HCT116 (cell line): ENCODE measurements around the gene ZSCAN9. TPM values are rescaled to one million over a fixed set of nuclear protein-coding genes. Genes with fewer than 3 reads are reported as not detected.

Source experiments
- ATAC-seq: fragments of 200-7000 bp; cut with Tn5 transposase; 2 replicates; pipeline ENCODE4 v1.9.1; 2020; ENCODE audit warnings: mild to moderate bottlenecking, moderate library complexity
- BruUV-seq: library from RNA; stranded (reverse); fragments of 400-500 nt; replicated peaks from 2 replicates; lab custom pipeline; 2021; lab: Mats Ljungman, UMichigan
- CTCF ChIA-PET: fragments of 300-600 bp; sonication (Branson Sonifier 250); formaldehyde crosslinking; loops from one replicate; lab custom pipeline; 2021; ENCODE audit warnings: antibody characterized with exemption; lab: Charles Lee
- POLR2A ChIA-PET: fragments of 300-600, 350-600 bp; sonication (Branson Sonifier 250); formaldehyde crosslinking; loops from one replicate; lab custom pipeline; 2021; ENCODE audit warnings: antibody characterized with exemption; lab: Charles Lee
- RAD21 ChIA-PET, 2 experiments: fragments of 300-600 bp; sonication (Branson Sonifier 250); formaldehyde crosslinking; loops; one replicate each; lab custom pipeline; 2023; ENCODE audit warnings: low total read pairs in 2 of 2; ENCODE audit not compliant: uncharacterized antibody in 2 of 2, unreplicated experiment in 2 of 2, low non-redundant PET in 1 of 2; lab: Charles Lee
- DNase-seq: peaks from one replicate; pipeline ENCODE4 v3.0.0-alpha.2; 2010; ENCODE audit warnings: low read depth, low spot score
- H2AFZ ChIP-seq: fragments of 200-600 bp; shearing (Covaris generic), sonication (generic); 2 replicates; pipeline ENCODE4 v1.6.1; 2017; ENCODE audit warnings: low read depth, mixed run types, mixed read lengths, antibody characterized with exemption, low read length; ENCODE audit not compliant: poor library complexity, severe bottlenecking
- H3K27ac ChIP-seq: 2 replicates; pipeline ENCODE4 v1.5.1; 2012; ENCODE audit warnings: low read depth, low read length
- H3K27me3 ChIP-seq: fragments of 200-600 bp; sonication (generic); 2 replicates; pipeline ENCODE4 v1.6.1; 2016; ENCODE audit warnings: mixed run types, low read length, mixed read lengths; ENCODE audit not compliant: insufficient read depth
- H3K36me3 ChIP-seq, 2 experiments: fragments of 200-500 bp in 1 of 2; fragments of 200-600 bp in 1 of 2; sonication (Bioruptor generic) in 1 of 2; sonication (generic) in 1 of 2; 2 replicates each; pipeline versions ENCODE4 v1.5.1 to v1.6.1; 2014 to 2016; ENCODE audit warnings: low read length in 2 of 2, inconsistent platforms in 1 of 2, mixed read lengths in 1 of 2, mixed run types in 1 of 2; ENCODE audit not compliant: insufficient read depth in 2 of 2, control insufficient read depth in 1 of 2
- H3K4me1 ChIP-seq, 2 experiments: fragments of 200-600 bp in 1 of 2; sonication (generic) in 1 of 2; 2 replicates each; pipeline versions ENCODE4 v1.5.1 to v1.6.1; 2012 to 2017; ENCODE audit warnings: low read length in 2 of 2, inconsistent platforms in 1 of 2, mild to moderate bottlenecking in 1 of 2, mixed read lengths in 1 of 2, mixed run types in 1 of 2, moderate library complexity in 1 of 2; ENCODE audit not compliant: insufficient read depth in 2 of 2, control insufficient read depth in 1 of 2
- H3K4me2 ChIP-seq: fragments of 200-600 bp; sonication (generic); 2 replicates; pipeline ENCODE4 v1.6.1; 2017; ENCODE audit warnings: mixed run types, low read length, mixed read lengths
- H3K4me3 ChIP-seq, 2 experiments: fragments of 200-600 bp in 1 of 2; sonication (generic) in 1 of 2; replicated peaks in 1 of 2; 2 replicates each; pipeline ENCODE4 v1.5.1; 2011 to 2016; ENCODE audit warnings: low read length in 2 of 2, control low read depth in 1 of 2, low read depth in 1 of 2, mild to moderate bottlenecking in 1 of 2, mixed read lengths in 1 of 2, mixed run types in 1 of 2
- H3K79me2 ChIP-seq: fragments of 200-600 bp; sonication (generic); 2 replicates; pipeline ENCODE4 v1.6.1; 2017; ENCODE audit warnings: mild to moderate bottlenecking, mixed run types, low read length, moderate library complexity, mixed read lengths; ENCODE audit not compliant: insufficient read depth
- H3K9ac ChIP-seq: fragments of 200-600 bp; sonication (generic); 2 replicates; pipeline ENCODE4 v1.6.1; 2016; ENCODE audit warnings: low read length, mixed read lengths
- H3K9me2 ChIP-seq: fragments of 200-600 bp; sonication (generic), shearing (Covaris generic); 2 replicates; pipeline ENCODE4 v1.6.1; 2017; ENCODE audit warnings: mixed run types, mild to moderate bottlenecking, moderate library complexity; ENCODE audit not compliant: insufficient read depth
- H3K9me3 ChIP-seq, 2 experiments: fragments of 200-500 bp in 1 of 2; fragments of 200-600 bp in 1 of 2; sonication (Bioruptor generic) in 1 of 2; sonication (generic) in 1 of 2; 2 replicates each; pipeline ENCODE4 v1.6.1; 2014 to 2017; ENCODE audit warnings: low read length in 2 of 2, mixed read lengths in 2 of 2, inconsistent platforms in 1 of 2, low read depth in 1 of 2, mild to moderate bottlenecking in 1 of 2, mixed run types in 1 of 2, moderate library complexity in 1 of 2; ENCODE audit not compliant: control insufficient read depth in 1 of 2, insufficient read depth in 1 of 2
- H4K20me1 ChIP-seq: fragments of 200-600 bp; sonication (generic), shearing (Covaris generic); 2 replicates; pipeline ENCODE4 v1.6.1; 2017; ENCODE audit warnings: mixed run types, mild to moderate bottlenecking, moderate library complexity; ENCODE audit not compliant: insufficient read depth
- CBX3 ChIP-seq: IDR thresholded peaks from 2 replicates; pipeline ENCODE4 v1.6.1; 2012; ENCODE audit warnings: low read depth
- CEBPB ChIP-seq: IDR thresholded peaks from 2 replicates; pipeline ENCODE4 v1.6.1; 2012; ENCODE audit warnings: low read depth
- CTCF ChIP-seq, 3 experiments: fragments of 200-600 bp in 1 of 3; sonication (generic) in 1 of 3; IDR thresholded peaks in 2 of 3; conservative IDR thresholded peaks in 1 of 3; 2 replicates each; pipeline ENCODE4 v1.5.1; 2012 to 2017; ENCODE audit warnings: low read depth in 2 of 3, low read length in 2 of 3, antibody characterized with exemption in 1 of 3, borderline replicate concordance in 1 of 3, control low read depth in 1 of 3, mild to moderate bottlenecking in 1 of 3, mixed read lengths in 1 of 3, mixed run types in 1 of 3, moderate library complexity in 1 of 3; ENCODE audit not compliant: insufficient read depth in 1 of 3
- EGR1 ChIP-seq: IDR thresholded peaks from 2 replicates; pipeline ENCODE4 v1.6.1; 2012; ENCODE audit warnings: low read depth
- EZH2 ChIP-seq: fragments of 200-600 bp; sonication (generic); IDR thresholded peaks from 2 replicates; pipeline ENCODE4 v1.6.1; 2017; ENCODE audit warnings: antibody characterized with exemption, mixed run types
- FOSL1 ChIP-seq: IDR thresholded peaks from 2 replicates; pipeline ENCODE4 v1.6.1; 2012; ENCODE audit warnings: low read depth
- JUND ChIP-seq: IDR thresholded peaks from 2 replicates; pipeline ENCODE4 v1.6.1; 2012
- MAX ChIP-seq: IDR thresholded peaks from 2 replicates; pipeline ENCODE4 v1.6.1; 2012
- POLR2AphosphoS5 ChIP-seq: IDR thresholded peaks from 2 replicates; pipeline ENCODE4 v1.6.1; 2011; ENCODE audit warnings: mild to moderate bottlenecking, low read depth, low read length, moderate library complexity
- SIN3A ChIP-seq: IDR thresholded peaks from 2 replicates; pipeline ENCODE4 v1.6.1; 2012; ENCODE audit warnings: low read depth
- SP1 ChIP-seq: IDR thresholded peaks from 2 replicates; pipeline ENCODE4 v1.6.1; 2012; ENCODE audit warnings: low read depth
- TCF7L2 ChIP-seq: IDR thresholded peaks from 2 replicates; pipeline ENCODE4 v1.7.0; 2011; ENCODE audit warnings: borderline replicate concordance, inconsistent platforms; ENCODE audit not compliant: insufficient read depth, insufficient read length; ENCODE audit errors: extremely low read depth
- ZBTB33 ChIP-seq: IDR thresholded peaks from 2 replicates; pipeline ENCODE4 v1.6.1; 2011; ENCODE audit warnings: mild to moderate bottlenecking, low read length, moderate library complexity; ENCODE audit not compliant: insufficient replicate concordance; ENCODE audit errors: extremely low read depth
- ZFX ChIP-seq: fragments of 450-650 bp; IDR thresholded peaks from 2 replicates; pipeline ENCODE4 v1.6.1; 2017
- ZNF274 ChIP-seq: fragments of 200-500 bp; sonication (Bioruptor generic); IDR thresholded peaks from 2 replicates; pipeline ENCODE4 v1.6.1; 2014; ENCODE audit warnings: mild to moderate bottlenecking, low read depth, low read length, inconsistent platforms
- intact Hi-C: fragments of 100-400 bp; cut with micrococcal nuclease; formaldehyde crosslinking; loops from 2 replicates; pipeline ENCODE4 v1.10.0; 2022
- total RNA-seq: library from RNA; stranded (reverse); gene quantifications from one replicate; pipeline ENCODE4 v1.2.1, GENCODE V29; 2021; ENCODE audit not compliant: unreplicated experiment

The ZSCAN9 gene
- total RNA-seq, 1 experiment from 2014 or later = 10.8 TPM

GRCh38 chr6:28267695-28268059 is 42.6 kb downstream of the ZSCAN9 start:
- Histone ChIP-seq H3K9ac (peak overlapping the region; percentile 76), H3K27me3 (no peaks in the 10 kb centered on the region), H3K4me2 (peak overlapping the region; percentile 86), H3K4me1 (peaks cover 11 to 39% of the 10 kb centered on the region in 2 experiments), H3K9me2 (no peaks in the 10 kb centered on the region), H3K79me2 (peaks cover 18% of the 10 kb centered on the region), H2AFZ (peak overlapping the region; percentile 83), H3K36me3 (peaks cover 0 to 7% of the 10 kb centered on the region in 2 experiments; a peak in 1 of 4 replicates), H3K27ac (peak overlapping the region; percentile 71; the same call in 1 of the 2 replicates), H4K20me1 (no peaks in the 10 kb centered on the region), H3K9me3 (no peaks in the 10 kb centered on the region), H3K4me3 (peak overlapping the region; percentile 83 to 86)
- ChIA-PET CTCF (no interaction called here), RAD21 (no interaction called here), POLR2A (interaction anchor here (1.1 to 2.3 kb wide), 5 partner anchors 13 to 429 kb away, joined by 3 to 13 read pairs (median 4); partner anchors contain the start of genes ZKSCAN3 and ZKSCAN4)
- TF ChIP-seq ZNF274 (no peak), CBX3 (no peak), EGR1 (no peak), TCF7L2 (no peak), FOSL1 (no peak), CEBPB (no peak), EZH2 (no peak), SP1 (no peak), MAX (no peak)
- TSS peak; percentile 69 for BruUV-seq
- DNase-seq (no peak), ATAC-seq (no peak)
- intact Hi-C loops = loop anchor here (1.0 to 5.0 kb wide), 2 partner anchors 15 to 70 kb away; partner anchors contain the start of genes ZKSCAN4 and ZSCAN31

GRCh38 chr6:28269492-28269891 is 44.4 kb downstream of the ZSCAN9 start:
- H3K4me3 ChIP-seq = peak overlapping the region in 1 of 2 experiments; percentile 6; a peak in 1 of 4 replicates
- H3K4me2 ChIP-seq = peak overlapping the region; percentile 58
- DNase-seq = peak; percentile 64
- peaks cover 18% of the 10 kb centered on the region for H3K79me2 ChIP-seq
- RAD21 ChIA-PET = no interaction called here
- ATAC-seq = peak; percentile 43
- CTCF ChIA-PET = interaction anchor here (1.0 kb wide), 1 partner anchor 87 kb away, joined by 4 read pairs; no protein-coding TSS in a partner anchor
- no peaks in the 10 kb centered on the region for H3K9me2 ChIP-seq
- H2AFZ ChIP-seq = no peak overlapping the region
- no peaks in the 10 kb centered on the region for H4K20me1 ChIP-seq
- H3K9me3 ChIP-seq = no peaks in the 10 kb centered on the region
- no TSS peak for BruUV-seq
- POLR2A ChIA-PET = interaction anchor here (0.7 to 1.0 kb wide), 2 partner anchors 12 to 16 kb away, joined by 3 to 4 read pairs; partner anchors contain the start of gene PGBD1
- peaks cover 11 to 39% of the 10 kb centered on the region in 2 experiments for H3K4me1 ChIP-seq
- peak overlapping the region; percentile 82 for H3K27ac ChIP-seq
- H3K9ac ChIP-seq = 0 out of 2 replicates have a peak overlapping the region, but pooled peaks have one; percentile 21
- H3K27me3 ChIP-seq = no peaks in the 10 kb centered on the region
- peaks cover 3 to 16% of the 10 kb centered on the region in 2 experiments; a peak in 1 of 4 replicates for H3K36me3 ChIP-seq
- intact Hi-C loops = loop anchor here (5.0 kb wide), 1 partner anchor 68 kb away; the partner anchor contains the start of gene ZSCAN31
- TF ChIP-seq SP1 = peak; percentile 68; the same call in 1 of the 2 replicates
- no peak for TF ChIP-seq ZBTB33
- TF ChIP-seq ZFX = no peak
- TF ChIP-seq ZNF274 = no peak
- TF ChIP-seq SIN3A = no peak
- TF ChIP-seq CBX3 = peak; percentile 89
- TF ChIP-seq MAX = peak; percentile 20; the same call in 1 of the 2 replicates
- TF ChIP-seq TCF7L2 = no peak
- TF ChIP-seq CTCF (IDR thresholded peaks at IDR 0.05 in 2 of 3, conservative IDR thresholded peaks at IDR 0.05 in 1 of 3; ENCODE audit: borderline replicate concordance in 1 of 3, insufficient read depth in 1 of 3, low read depth in 2 of 3, low read length in 2 of 3) = no peak
- peak; percentile 38; the same call in 1 of the 2 replicates for TF ChIP-seq POLR2AphosphoS5
- peak; percentile 79 for TF ChIP-seq JUND
